HG03280 (cell line): Measurements from ENCODE around the gene ANXA4.

Source experiments
- ATAC-seq: cut with Tn5 transposase; IDR thresholded peaks from one replicate; pipeline ENCODE4 v1.9.1; 2021; ENCODE audit warnings: mild to moderate bottlenecking, moderate library complexity; ENCODE audit not compliant: unreplicated experiment

ANXA4 gene

GRCh38 chr2:69741575-69742321 lies at the start of gene ANXA4:
ANXA4 (plus strand) TSS chr2:69742134; CDS start chr2:69781566, 39,432 bp downstream.
- ATAC-seq, result peak; percentile 72

- no peak for ATAC-seq
Measured at GRCh38 chr2:69692424-69692823, 49.5 kb upstream of the ANXA4 start.

- ATAC-seq, result no peak
Measured at GRCh38 chr2:69693059-69693774, 48.7 kb upstream of the ANXA4 start.

GRCh38 chr2:69693775-69694450 lies 48.0 kb upstream of the ANXA4 start:
- ATAC-seq, result no peak

DNA sequence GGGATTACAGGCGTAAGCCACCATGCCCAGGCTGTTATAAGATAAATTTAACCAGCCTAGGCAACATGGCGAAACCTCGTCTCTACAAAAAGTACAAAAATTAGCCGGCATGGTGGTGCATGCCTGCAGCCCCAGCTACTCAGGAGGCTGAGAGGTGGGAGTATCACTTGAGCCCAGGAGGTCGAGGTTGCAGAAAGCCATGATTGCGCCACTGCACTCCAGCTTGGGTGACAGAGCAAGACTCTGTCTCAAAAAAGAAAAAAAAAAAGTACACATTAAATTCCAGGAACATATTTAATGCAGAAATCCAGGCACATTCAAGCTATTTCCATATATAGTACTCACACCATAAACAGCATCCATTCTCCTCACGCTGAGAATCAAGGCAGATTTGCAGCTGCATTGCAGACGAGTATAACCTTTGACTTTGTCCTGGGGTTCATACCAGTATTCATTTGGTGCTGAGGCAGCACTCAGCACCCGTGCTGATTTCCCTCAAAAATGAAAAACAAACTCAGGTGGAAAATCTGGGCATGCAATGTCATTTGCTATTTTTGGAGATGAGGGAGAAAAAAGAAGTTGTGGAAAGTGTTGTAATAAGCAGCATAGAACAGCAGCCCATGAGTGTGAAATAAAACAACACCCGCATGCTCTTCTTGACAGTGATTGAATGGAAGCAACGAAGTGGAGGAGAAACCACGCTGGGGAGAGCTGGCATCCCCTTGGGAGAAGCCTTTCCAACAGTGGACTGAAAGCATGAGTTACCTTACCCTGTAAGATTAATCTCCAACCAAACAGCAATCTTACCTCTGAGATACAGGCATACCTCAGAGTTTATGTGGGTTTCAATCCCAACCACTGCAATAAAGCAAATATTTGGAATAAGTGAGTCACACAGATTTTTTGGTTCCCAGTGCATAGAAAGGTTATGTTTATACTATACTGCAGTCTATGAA lies 46.8 kb upstream of the ANXA4 start:
- ATAC-seq, result no peak

GRCh38 chr2:69695850-69696216 lies 46.1 kb upstream of the ANXA4 start:
- ATAC-seq, result no peak

DNA sequence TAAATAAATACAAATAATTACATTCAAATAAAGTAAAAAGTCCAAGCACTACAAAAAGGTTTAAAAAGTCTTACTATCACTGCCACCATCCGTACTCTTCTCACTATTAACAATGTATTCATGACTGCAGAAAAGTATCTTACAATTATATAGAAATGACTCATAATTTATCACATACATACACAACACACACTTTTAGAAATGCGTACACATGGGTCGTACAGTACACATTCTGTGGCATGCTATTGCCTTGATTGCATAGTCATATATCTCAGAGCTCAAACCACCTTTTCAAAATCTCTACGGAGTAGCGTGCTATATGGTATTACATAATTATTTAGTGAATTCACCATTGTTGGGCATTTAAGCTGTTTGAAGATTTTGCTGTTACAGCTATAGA lies 41.6 kb upstream of the ANXA4 start:
- ATAC-seq, result no peak

- no peak for ATAC-seq
Measured at GRCh38 chr2:69701100-69701945, 40.6 kb upstream of the ANXA4 start.

GRCh38 chr2:69703189-69703588 lies 38.7 kb upstream of the ANXA4 start:
- no peak for ATAC-seq

DNA sequence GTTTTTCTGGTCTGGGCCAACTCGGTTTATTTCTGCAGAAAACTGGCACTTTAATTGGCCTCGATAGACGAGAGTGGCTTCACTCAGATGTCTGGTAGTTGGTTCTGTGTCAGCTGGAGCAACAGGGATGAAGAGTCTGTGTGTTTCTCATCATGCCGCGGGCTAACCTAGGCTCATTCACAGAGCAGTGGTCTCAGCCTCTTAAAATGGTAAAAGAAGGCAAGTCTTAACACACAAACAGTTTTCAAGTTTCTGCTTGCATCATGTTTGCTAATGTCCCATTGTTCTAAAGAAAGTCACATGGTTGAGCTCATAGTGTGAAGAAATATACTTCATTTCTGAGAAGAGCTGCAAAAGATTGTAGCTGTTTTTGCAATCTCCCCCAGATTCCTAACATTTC lies 37.5 kb upstream of the ANXA4 start:
- no peak for ATAC-seq

DNA sequence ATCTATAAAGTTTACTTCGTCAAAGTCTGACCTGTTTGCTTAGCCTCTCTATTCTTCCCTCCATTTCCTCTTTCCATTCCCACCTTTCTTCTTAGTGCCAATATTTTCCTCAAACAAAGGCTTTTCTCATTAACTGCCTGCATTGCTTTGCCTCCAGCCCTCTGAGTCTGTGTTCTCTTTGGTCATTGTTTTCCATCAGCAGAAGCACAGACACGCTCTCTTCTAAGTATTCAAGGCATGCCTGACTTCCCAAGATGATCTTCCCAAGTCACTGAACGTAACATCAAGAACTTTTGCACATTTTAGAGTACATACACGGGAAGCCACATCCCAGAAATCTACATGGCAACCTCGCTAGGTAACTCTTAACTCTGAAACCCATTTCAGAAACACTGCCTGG lies 32.6 kb upstream of the ANXA4 start:
- no peak for ATAC-seq

DNA sequence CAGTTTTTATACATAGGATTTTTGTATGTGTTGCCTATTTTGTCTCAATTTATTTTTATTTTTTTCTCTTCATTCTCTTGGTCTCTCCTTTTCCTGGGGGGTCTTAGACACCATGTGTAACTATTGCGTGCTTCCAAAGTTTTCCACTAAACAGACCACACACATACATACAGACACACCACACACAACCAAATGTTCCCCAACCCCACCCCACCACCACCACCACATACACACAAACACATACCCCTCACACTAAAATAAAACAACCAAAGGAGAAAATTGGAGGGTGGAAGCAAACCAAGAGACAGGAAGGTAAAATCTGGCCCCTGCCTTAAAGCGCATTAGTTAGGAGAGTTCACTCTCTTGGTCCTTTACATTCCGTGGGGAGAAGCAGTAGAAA lies 30.0 kb upstream of the ANXA4 start:
- ATAC-seq, result no peak

- ATAC-seq, result no peak
Measured at GRCh38 chr2:69714024-69714423, 27.9 kb upstream of the ANXA4 start.

- peak; percentile 73 for ATAC-seq
Measured at GRCh38 chr2:69714539-69715220, 27.3 kb upstream of the ANXA4 start.

DNA sequence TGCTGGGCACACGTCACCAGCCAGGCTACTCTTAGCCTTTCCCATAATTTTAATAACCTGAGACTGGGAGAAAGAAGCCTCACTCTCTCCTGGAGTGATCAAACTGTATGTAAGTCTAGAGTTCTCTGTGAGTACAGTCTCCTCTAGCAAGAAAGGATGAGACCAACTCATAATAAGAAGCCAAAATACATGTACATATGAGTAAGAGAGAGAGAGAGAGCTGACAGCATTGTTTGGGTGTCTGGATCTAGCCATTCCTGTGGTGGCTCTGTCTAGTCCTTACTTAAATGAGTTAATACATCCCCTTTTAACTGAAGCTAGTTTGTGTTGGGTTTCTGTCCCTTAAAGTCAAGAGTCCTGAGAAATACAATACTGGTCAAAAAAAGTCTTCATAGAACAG lies 26.0 kb upstream of the ANXA4 start:
- ATAC-seq, result no peak

DNA sequence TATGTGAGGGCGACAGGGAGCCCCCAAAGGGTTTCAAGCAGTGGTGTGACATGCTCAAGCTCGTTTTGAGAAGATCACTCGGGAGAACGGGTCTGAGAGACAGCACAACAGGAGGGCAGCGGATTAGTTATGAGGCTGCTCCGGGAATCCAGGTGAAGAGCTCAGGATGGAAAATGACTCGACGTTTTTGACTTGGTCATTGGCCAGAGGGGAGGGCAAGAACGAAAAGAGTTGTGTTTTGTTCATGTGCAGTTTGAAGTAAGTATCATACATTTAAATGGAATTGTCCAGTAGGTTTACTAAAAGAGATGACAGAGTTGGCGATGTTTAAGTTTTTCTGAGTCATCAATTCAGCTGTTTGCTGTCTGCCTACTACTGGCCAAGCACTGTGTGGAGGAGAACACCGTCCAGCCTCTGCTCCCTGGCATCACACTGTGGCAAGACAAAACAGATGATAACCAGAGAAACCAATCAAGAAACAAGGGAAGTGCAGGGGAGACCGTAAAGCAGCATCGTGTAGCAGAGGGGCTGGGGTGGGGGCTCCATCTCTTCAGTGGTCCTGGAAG lies 25.3 kb upstream of the ANXA4 start:
- ATAC-seq, result no peak

GRCh38 chr2:69717186-69717585 lies 24.7 kb upstream of the ANXA4 start:
- ATAC-seq, result no peak

DNA sequence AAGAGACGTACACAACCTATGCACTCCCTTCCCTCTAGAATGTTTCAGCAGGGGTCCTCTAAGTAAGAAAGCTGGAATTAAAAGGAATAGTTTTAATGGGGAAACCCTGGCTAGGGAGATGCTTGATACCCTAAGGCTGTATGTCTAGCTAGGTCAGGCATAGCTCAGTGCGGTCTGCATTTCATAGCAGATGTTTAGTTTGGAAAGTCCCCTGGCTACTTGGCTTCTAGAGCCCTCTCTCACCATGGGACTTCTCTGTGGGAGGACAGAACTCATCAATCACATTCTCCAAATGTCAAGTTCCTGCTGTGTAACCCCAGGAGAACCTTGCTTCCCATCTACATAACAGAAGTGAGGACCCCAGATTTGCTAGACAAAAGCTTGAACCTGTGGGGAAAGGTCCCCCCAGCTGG lies 24.1 kb upstream of the ANXA4 start:
- no peak for ATAC-seq

DNA sequence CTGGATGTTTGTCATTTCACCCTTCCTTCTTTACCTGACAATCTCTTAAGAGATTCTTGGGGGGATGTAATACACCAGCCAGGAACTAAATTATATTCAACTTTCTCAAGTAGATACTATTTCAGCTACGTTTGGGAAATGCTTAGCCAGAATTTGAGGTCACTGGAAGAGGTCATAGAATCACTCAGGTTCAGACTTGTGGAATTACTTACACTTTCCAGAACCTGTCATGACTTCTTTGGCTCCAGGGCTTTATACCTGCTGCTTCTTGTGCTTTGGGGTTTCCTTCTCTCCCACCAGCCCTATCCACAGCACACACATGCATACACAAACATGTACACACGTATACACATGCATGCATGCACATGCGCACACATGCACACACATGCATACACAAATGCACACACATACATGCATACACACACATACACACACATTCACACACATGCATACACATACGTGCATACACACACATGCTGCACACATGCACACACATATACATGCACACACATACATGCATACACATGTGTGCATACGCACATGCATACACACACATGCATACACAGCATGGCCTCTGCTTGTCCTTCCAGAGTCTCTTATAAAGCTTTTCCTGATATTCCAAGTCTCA lies 23.5 kb upstream of the ANXA4 start:
- no peak for ATAC-seq
